H1 (cell line): ENCODE data around the gene KRTAP2-3. TPM values are rescaled to one million over a fixed set of nuclear protein-coding genes. Genes with fewer than 3 reads are reported as not detected.

Experiments
- CTCF ChIA-PET: fragments of 300-600 bp; sonication (Branson Sonifier 250); formaldehyde crosslinking; loops from one replicate; lab custom pipeline; 2021; ENCODE audit not compliant: partially characterized antibody; lab: Charles Lee
- POLR2A ChIA-PET: fragments of 300-600 bp; sonication (Branson Sonifier 250); formaldehyde crosslinking; loops from one replicate; lab custom pipeline; 2021; ENCODE audit warnings: inconsistent platforms; ENCODE audit not compliant: partially characterized antibody; lab: Charles Lee
- DNase-seq, 2 experiments: peaks; one replicate each; pipeline versions ENCODE4 v3.0.0 to v3.0.0-alpha.2; 2010 to 2022; ENCODE audit warnings: low spot score in 2 of 2, low read depth in 1 of 2, mixed read lengths in 1 of 2
- FAIRE-seq: peaks from 2 replicates; lab custom pipeline; 2011; peaks lifted over from hg19 to GRCh38; lab: Jason Lieb, UNC
- H2AFZ ChIP-seq: 2 replicates; pipeline ENCODE4 v1.8.1; 2012; ENCODE audit warnings: low read length, inconsistent platforms
- H2AK5ac ChIP-seq: 2 replicates; pipeline ENCODE4 v1.6.1; 2013; ENCODE audit warnings: low read depth, low read length
- H2BK120ac ChIP-seq: replicated peaks from 2 replicates; pipeline ENCODE3; 2013; ENCODE audit warnings: low read depth, low read length, inconsistent platforms
- H2BK12ac ChIP-seq: 2 replicates; pipeline ENCODE4 v1.6.1; 2013; ENCODE audit warnings: low read depth, low read length
- H2BK15ac ChIP-seq: 2 replicates; pipeline ENCODE4 v1.6.1; 2013; ENCODE audit warnings: low read length
- H2BK20ac ChIP-seq: 2 replicates; pipeline ENCODE4 v1.6.1; 2013; ENCODE audit warnings: low read length
- H2BK5ac ChIP-seq: 2 replicates; pipeline ENCODE4 v1.6.1; 2013; ENCODE audit warnings: low read depth, low read length
- H3K14ac ChIP-seq: 2 replicates; pipeline ENCODE4 v1.6.1; 2013; ENCODE audit warnings: inconsistent platforms; ENCODE audit not compliant: insufficient read length
- H3K18ac ChIP-seq: 2 replicates; pipeline ENCODE4 v1.6.1; 2013; ENCODE audit warnings: low read length; ENCODE audit errors: extremely low read depth
- H3K23ac ChIP-seq: 2 replicates; pipeline ENCODE4 v1.6.1; 2013; ENCODE audit warnings: inconsistent platforms; ENCODE audit not compliant: insufficient read length
- H3K23me2 ChIP-seq: 2 replicates; pipeline ENCODE4 v1.6.1; 2013; ENCODE audit warnings: low read depth, low read length
- H3K27ac ChIP-seq: 2 replicates; pipeline ENCODE4 v1.6.1; 2011; ENCODE audit warnings: low read depth, low read length, inconsistent platforms
- H3K27me3 ChIP-seq, 4 experiments: replicated peaks in 1 of 4; 1 replicate in 1 of 4; 2 replicates in 3 of 4; pipeline versions ENCODE4 v1.6.1 to v1.8.1; 2011 to 2013; ENCODE audit warnings: low read length in 3 of 4, mild to moderate bottlenecking in 3 of 4, inconsistent platforms in 2 of 4, mixed read lengths in 2 of 4, moderate library complexity in 1 of 4; ENCODE audit not compliant: control insufficient read depth in 3 of 4, insufficient read depth in 3 of 4; ENCODE audit errors: extremely low read depth in 1 of 4
- H3K36me3 ChIP-seq, 4 experiments: 2 replicates each; pipeline versions ENCODE4 v1.6.1 to v1.8.1; 2011 to 2013; ENCODE audit warnings: mild to moderate bottlenecking in 4 of 4, low read length in 3 of 4, moderate library complexity in 2 of 4, control low read depth in 1 of 4, inconsistent platforms in 1 of 4; ENCODE audit not compliant: insufficient read depth in 4 of 4, control insufficient read depth in 2 of 4
- H3K4ac ChIP-seq: replicated peaks from 2 replicates; pipeline ENCODE3; 2013; ENCODE audit warnings: low read length, low read depth, mixed read lengths, inconsistent platforms; ENCODE audit not compliant: insufficient read length
- H3K4me1 ChIP-seq, 4 experiments: replicated peaks in 1 of 4; 1 replicate in 1 of 4; 2 replicates in 3 of 4; pipeline versions ENCODE4 v1.6.1 to v1.8.1; 2011 to 2013; ENCODE audit warnings: low read length in 3 of 4, inconsistent platforms in 2 of 4, mixed read lengths in 1 of 4; ENCODE audit not compliant: insufficient read depth in 4 of 4, control insufficient read depth in 3 of 4
- H3K4me2 ChIP-seq, 2 experiments: 2 replicates each; pipeline versions ENCODE4 v1.6.1 to v1.8.1; 2011 to 2013; ENCODE audit warnings: low read depth in 2 of 2, low read length in 2 of 2, control low read depth in 1 of 2, inconsistent platforms in 1 of 2, mild to moderate bottlenecking in 1 of 2; ENCODE audit not compliant: insufficient read depth in 1 of 2
- H3K4me3 ChIP-seq, 4 experiments: fragments of 200-600, 300-600 bp in 1 of 4; sonication (generic), shearing (Covaris generic), sonication (Bioruptor Twin) in 1 of 4; 2 replicates each; pipeline versions ENCODE4 v1.5.1 to v1.8.1; 2011 to 2016; ENCODE audit warnings: low read length in 4 of 4, low read depth in 3 of 4, control low read depth in 2 of 4, inconsistent platforms in 2 of 4, mild to moderate bottlenecking in 2 of 4, mixed read lengths in 1 of 4, moderate library complexity in 1 of 4; ENCODE audit not compliant: insufficient read depth in 2 of 4; ENCODE audit errors: extremely low read depth in 1 of 4
- H3K56ac ChIP-seq: replicated peaks from 2 replicates; pipeline ENCODE3; 2013; ENCODE audit warnings: low read depth, mild to moderate bottlenecking, mixed read lengths, low read length, inconsistent platforms; ENCODE audit not compliant: insufficient read length
- H3K79me1 ChIP-seq: 2 replicates; pipeline ENCODE4 v1.6.1; 2013; ENCODE audit warnings: low read depth, low read length, control low read depth
- H3K79me2 ChIP-seq, 2 experiments: 2 replicates each; pipeline versions ENCODE4 v1.6.1 to v1.8.1; 2012 to 2013; ENCODE audit warnings: low read length in 2 of 2, mild to moderate bottlenecking in 2 of 2, inconsistent platforms in 1 of 2; ENCODE audit not compliant: insufficient read depth in 2 of 2, control insufficient read depth in 1 of 2
- H3K9ac ChIP-seq, 4 experiments: replicated peaks in 1 of 4; 1 replicate in 1 of 4; 2 replicates in 3 of 4; pipeline versions ENCODE4 v1.6.1 to v1.8.1; 2011 to 2013; ENCODE audit warnings: low read depth in 3 of 4, low read length in 3 of 4, control low read depth in 2 of 4, mild to moderate bottlenecking in 2 of 4, moderate library complexity in 2 of 4, inconsistent platforms in 1 of 4; ENCODE audit errors: extremely low read depth in 1 of 4
- H3K9me3 ChIP-seq, 2 experiments: 2 replicates each; pipeline versions ENCODE4 v1.6.1 to v1.8.1; 2012 to 2013; ENCODE audit warnings: mild to moderate bottlenecking in 2 of 2, moderate library complexity in 2 of 2, control low read depth in 1 of 2, inconsistent platforms in 1 of 2, low read depth in 1 of 2, low read length in 1 of 2, mixed read lengths in 1 of 2; ENCODE audit not compliant: insufficient read depth in 2 of 2
- H4K20me1 ChIP-seq, 2 experiments: replicated peaks in 1 of 2; 2 replicates each; pipeline versions ENCODE3 to v1.8.1; 2011 to 2013; ENCODE audit warnings: inconsistent platforms in 2 of 2, low read length in 2 of 2, mild to moderate bottlenecking in 1 of 2; ENCODE audit not compliant: insufficient read depth in 2 of 2, control insufficient read depth in 1 of 2
- H4K5ac ChIP-seq: 2 replicates; pipeline ENCODE4 v1.6.1; 2013; ENCODE audit warnings: low read length, low read depth, mixed read lengths, inconsistent platforms; ENCODE audit not compliant: insufficient read length
- H4K8ac ChIP-seq: 2 replicates; pipeline ENCODE4 v1.8.0; 2013; ENCODE audit warnings: mild to moderate bottlenecking, moderate library complexity, low read length, inconsistent platforms; ENCODE audit not compliant: insufficient read depth; ENCODE audit errors: extremely low read depth
- H4K91ac ChIP-seq: replicated peaks from 2 replicates; pipeline ENCODE3; 2013; ENCODE audit warnings: low read length, mixed read lengths, inconsistent platforms; ENCODE audit not compliant: insufficient read length
- BACH1 ChIP-seq: IDR thresholded peaks from 2 replicates; pipeline ENCODE4 v1.6.1; 2012; ENCODE audit warnings: low read length, improper control_type of control experiment
- BCL11A ChIP-seq, 2 experiments: IDR thresholded peaks; one replicate each; pipeline ENCODE4 v1.6.1; 2011; ENCODE audit warnings: low read depth in 2 of 2, low read length in 2 of 2, mild to moderate bottlenecking in 2 of 2
- CREB1 ChIP-seq: IDR thresholded peaks from 2 replicates; pipeline ENCODE4 v1.6.1; 2012; ENCODE audit warnings: inconsistent platforms
- JUND ChIP-seq: IDR thresholded peaks from 2 replicates; pipeline ENCODE4 v1.6.1; 2011; ENCODE audit warnings: mild to moderate bottlenecking, improper control_type of control experiment, low read length
- PHF8 ChIP-seq: fragments of 200-600 bp; sonication (generic); conservative IDR thresholded peaks from 2 replicates; pipeline ENCODE4 v1.7.1; 2012; ENCODE audit warnings: low read depth, mild to moderate bottlenecking, inconsistent platforms, low read length, moderate library complexity
- POLR2A ChIP-seq, 2 experiments: IDR thresholded peaks; 1 replicate in 1 of 2; 2 replicates in 1 of 2; pipeline ENCODE4 v1.6.1; 2011; ENCODE audit warnings: low read depth in 2 of 2, low read length in 2 of 2, mild to moderate bottlenecking in 2 of 2; ENCODE audit errors: control extremely low read depth in 1 of 2
- POU5F1 ChIP-seq: IDR thresholded peaks from 2 replicates; pipeline ENCODE4 v1.6.1; 2011; ENCODE audit warnings: low read depth, mild to moderate bottlenecking, low read length, moderate library complexity
- RBBP5 ChIP-seq: IDR thresholded peaks from 2 replicates; pipeline ENCODE4 v1.7.1; 2012; ENCODE audit warnings: low read depth, mild to moderate bottlenecking, inconsistent platforms, low read length, moderate library complexity, borderline replicate concordance
- SIX5 ChIP-seq: IDR thresholded peaks from 2 replicates; pipeline ENCODE4 v1.6.1; 2011; ENCODE audit warnings: mild to moderate bottlenecking, low read depth, low read length
- SUZ12 ChIP-seq: fragments of 200-600 bp; sonication (generic); IDR thresholded peaks from 2 replicates; pipeline ENCODE4 v1.6.1; 2012; ENCODE audit warnings: mild to moderate bottlenecking, inconsistent platforms, low read length, moderate library complexity, mixed read lengths
- WGBS, 2 experiments: shearing (Covaris generic) in 1 of 2; methylation state at CpG; one replicate each; pipeline versions ENCODE4 v1.1.6 to v1.1.7; 2013 to 2015; ENCODE audit warnings: low lambda C conversion rate in 2 of 2, mixed read lengths in 2 of 2, inconsistent platforms in 1 of 2, low coverage in 1 of 2, missing lambda C conversion rate in 1 of 2; ENCODE audit not compliant: insufficient replicate concordance in 2 of 2, insufficient coverage in 1 of 2, insufficient read length in 1 of 2; ENCODE audit errors: extremely low coverage in 1 of 2, missing lambda C conversion rate in 1 of 2; 5-methylcytosine and 5-hydroxymethylcytosine counted together
- polyA plus RNA-seq, 7 experiments: library from polyadenylated mRNA; depleted of rRNA in 3 of 7; stranded (reverse) in 5 of 7; unstranded in 2 of 7; fragments of >200 nt in 5 of 7; fragments of 200-250 nt in 2 of 7; gene quantifications; 1 replicate in 5 of 7; 2 replicates in 1 of 7; 4 replicates in 1 of 7; pipeline versions ENCODE4 v1.2.1 to v1.2.3, GENCODE V29; 2011 to 2013; ENCODE audit warnings: missing spikeins in 2 of 7, mixed read lengths in 2 of 7
- total RNA-seq: library from RNA; stranded (reverse); fragmentation: NEBNext Ultra II Directional; extraction: Animal tissue kit (Norgen Biotek cat#: 25700); gene quantifications from 2 replicates; pipeline ENCODE4 v1.2.1, GENCODE V29; 2021
- TF ChIP-seq, protein P1 (sequence below), 3 experiments: IDR thresholded peaks; 1 replicate in 2 of 3; 2 replicates in 1 of 3; pipeline versions ENCODE4 v1.5.1 to v1.6.1; 2011; ENCODE audit warnings: low read length in 3 of 3, mild to moderate bottlenecking in 3 of 3, inconsistent platforms in 2 of 3, low read depth in 1 of 3, moderate library complexity in 1 of 3; ENCODE audit not compliant: insufficient read depth in 1 of 3; ENCODE audit errors: control extremely low read depth in 1 of 3

Gene KRTAP2-3
- total and polyA plus RNA-seq, 2 of the 8 experiments (the other 6 are each of a cell fraction or from before 2014, with no cell fraction given) = not detected

DNA sequence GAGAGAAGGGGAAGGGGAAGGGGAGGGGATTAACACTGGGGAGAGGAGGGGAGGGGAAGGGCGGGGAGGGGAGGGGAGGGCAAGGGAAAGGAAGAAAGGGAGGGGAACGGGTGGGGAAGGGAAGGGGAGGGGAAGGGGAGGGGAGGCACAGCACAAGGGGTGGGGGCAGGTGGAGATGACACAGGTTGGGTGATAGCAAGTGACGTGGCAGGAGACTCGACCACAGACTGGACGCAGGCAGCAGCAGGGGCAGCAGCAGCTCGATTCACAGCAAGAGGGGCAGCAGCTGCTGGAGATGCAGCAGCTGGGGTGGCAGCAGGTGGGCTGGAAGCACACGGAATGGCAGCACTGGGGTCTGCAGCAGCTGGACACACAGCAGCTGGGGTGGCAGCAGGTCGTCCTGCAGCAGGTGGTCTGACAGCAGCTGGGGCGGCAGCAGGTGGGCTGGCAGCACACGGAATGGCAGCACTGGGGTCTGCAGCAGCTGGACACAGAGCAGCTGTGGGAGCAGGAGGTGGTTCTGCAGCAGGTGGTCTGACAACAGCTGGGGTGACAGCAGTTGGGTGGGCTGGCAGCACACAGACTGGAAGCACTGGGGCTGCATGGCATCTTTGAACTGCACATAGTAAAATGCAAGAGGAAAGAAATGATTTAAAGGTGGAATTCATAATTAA, 41.8 kb upstream of the KRTAP2-3 start, which contains the start of gene KRTAP4-16:
Gene KRTAP4-16, minus strand, starts transcription at position 624 of the 674 bp plus-strand sequence. Its CDS starts 0 bp downstream, at position 624.
- Histone ChIP-seq H2AFZ (no peak within 1 kb of the TSS), H3K23me2 (no peaks in the 10 kb centered on the region), H3K79me2 (no peaks in the 10 kb centered on the region), H4K91ac (no peak within 1 kb of the TSS), H3K18ac (no peak within 1 kb of the TSS), H2BK5ac (no peak within 1 kb of the TSS), H3K79me1 (no peaks in the 10 kb centered on the region), H2AK5ac (no peak within 1 kb of the TSS), H2BK120ac (no peak within 1 kb of the TSS), H3K14ac (no peak within 1 kb of the TSS), H3K4me1 (peaks cover 0 to 4% (median under 1%) of the 10 kb centered on the region in 4 experiments; a peak in 3 of 7 replicates), H3K23ac (no peak within 1 kb of the TSS), H3K27ac (no peak within 1 kb of the TSS), H3K9ac (no peak within 1 kb of the TSS), H2BK20ac (no peak within 1 kb of the TSS), H3K4ac (no peak within 1 kb of the TSS), H3K4me2 (no peak within 1 kb of the TSS; a peak in 1 of 4 replicates), H2BK15ac (no peak within 1 kb of the TSS), H3K9me3 (no peaks in the 10 kb centered on the region), H4K20me1 (no peaks in the 10 kb centered on the region), H4K8ac (no peak within 1 kb of the TSS), H3K4me3 (no peak within 1 kb of the TSS), H2BK12ac (no peak within 1 kb of the TSS), H3K56ac (no peak within 1 kb of the TSS), H3K27me3 (no peaks in the 10 kb centered on the region), H4K5ac (no peak within 1 kb of the TSS), H3K36me3 (no peaks in the 10 kb centered on the region)
- TF ChIP-seq RBBP5 (no peak), PHF8 (no peak), JUND (no peak), BACH1 (no peak), SIX5 (no peak), POLR2A (IDR thresholded peaks at IDR 0.05; ENCODE audit: control extremely low read depth in 1 of 2, low read depth in 2 of 2, low read length in 2 of 2) (no peak), CREB1 (no peak), SUZ12 (no peak), BCL11A (IDR thresholded peaks at IDR 0.05; ENCODE audit: low read depth in 2 of 2, low read length in 2 of 2) (no peak), POU5F1 (no peak)
- TF ChIP-seq, protein P1, sequence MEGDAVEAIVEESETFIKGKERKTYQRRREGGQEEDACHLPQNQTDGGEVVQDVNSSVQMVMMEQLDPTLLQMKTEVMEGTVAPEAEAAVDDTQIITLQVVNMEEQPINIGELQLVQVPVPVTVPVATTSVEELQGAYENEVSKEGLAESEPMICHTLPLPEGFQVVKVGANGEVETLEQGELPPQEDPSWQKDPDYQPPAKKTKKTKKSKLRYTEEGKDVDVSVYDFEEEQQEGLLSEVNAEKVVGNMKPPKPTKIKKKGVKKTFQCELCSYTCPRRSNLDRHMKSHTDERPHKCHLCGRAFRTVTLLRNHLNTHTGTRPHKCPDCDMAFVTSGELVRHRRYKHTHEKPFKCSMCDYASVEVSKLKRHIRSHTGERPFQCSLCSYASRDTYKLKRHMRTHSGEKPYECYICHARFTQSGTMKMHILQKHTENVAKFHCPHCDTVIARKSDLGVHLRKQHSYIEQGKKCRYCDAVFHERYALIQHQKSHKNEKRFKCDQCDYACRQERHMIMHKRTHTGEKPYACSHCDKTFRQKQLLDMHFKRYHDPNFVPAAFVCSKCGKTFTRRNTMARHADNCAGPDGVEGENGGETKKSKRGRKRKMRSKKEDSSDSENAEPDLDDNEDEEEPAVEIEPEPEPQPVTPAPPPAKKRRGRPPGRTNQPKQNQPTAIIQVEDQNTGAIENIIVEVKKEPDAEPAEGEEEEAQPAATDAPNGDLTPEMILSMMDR (IDR thresholded peaks at IDR 0.05; ENCODE audit: control extremely low read depth in 1 of 3, insufficient read depth in 1 of 3, low read depth in 1 of 3, low read length in 3 of 3) = no peak
- FAIRE-seq = no peak
- no peak for DNase-seq
- WGBS, 2 experiments = 80% methylated on average over 4 of the region's 10 CpGs; no CpG with 5 or more reads in 1 of the 2 experiments
- ChIA-PET POLR2A (no interaction called here), CTCF (no interaction called here)
